Measurements from ENCODE around the gene C3orf18.

The C3orf18 gene

GRCh38 chr3:50557106-50557505 is 10.4 kb downstream of the C3orf18 start:
- Mint-ChIP-seq H3K36me3 (ENCODE audit: low read depth) (peaks cover 3% of the 10 kb centered on the region), H3K4me1 (ENCODE audit: low read depth) (peaks cover 9% of the 10 kb centered on the region), H3K27ac (no peak overlapping the region), H3K27me3 (ENCODE audit: low read depth) (no peaks in the 10 kb centered on the region), H3K9me3 (no peaks in the 10 kb centered on the region), H3K4me3 (no peak overlapping the region)

- Mint-ChIP-seq H3K27ac (no peak overlapping the region), H3K9me3 (no peaks in the 10 kb centered on the region), H3K27me3 (ENCODE audit: low read depth) (no peaks in the 10 kb centered on the region), H3K4me3 (no peak overlapping the region), H3K4me1 (ENCODE audit: low read depth) (peaks cover 9% of the 10 kb centered on the region), H3K36me3 (ENCODE audit: low read depth) (peaks cover 3% of the 10 kb centered on the region)
Observed at GRCh38 chr3:50554553-50554952, 13.0 kb downstream of the C3orf18 start.

- Mint-ChIP-seq H3K9me3 (no peaks in the 10 kb centered on the region), H3K36me3 (ENCODE audit: low read depth) (no peaks in the 10 kb centered on the region), H3K4me3 (no peak overlapping the region), H3K4me1 (ENCODE audit: low read depth) (peaks cover 9% of the 10 kb centered on the region), H3K27me3 (ENCODE audit: low read depth) (no peaks in the 10 kb centered on the region), H3K27ac (no peak overlapping the region)
Observed at GRCh38 chr3:50552598-50552997, 14.9 kb downstream of the C3orf18 start.

DNA sequence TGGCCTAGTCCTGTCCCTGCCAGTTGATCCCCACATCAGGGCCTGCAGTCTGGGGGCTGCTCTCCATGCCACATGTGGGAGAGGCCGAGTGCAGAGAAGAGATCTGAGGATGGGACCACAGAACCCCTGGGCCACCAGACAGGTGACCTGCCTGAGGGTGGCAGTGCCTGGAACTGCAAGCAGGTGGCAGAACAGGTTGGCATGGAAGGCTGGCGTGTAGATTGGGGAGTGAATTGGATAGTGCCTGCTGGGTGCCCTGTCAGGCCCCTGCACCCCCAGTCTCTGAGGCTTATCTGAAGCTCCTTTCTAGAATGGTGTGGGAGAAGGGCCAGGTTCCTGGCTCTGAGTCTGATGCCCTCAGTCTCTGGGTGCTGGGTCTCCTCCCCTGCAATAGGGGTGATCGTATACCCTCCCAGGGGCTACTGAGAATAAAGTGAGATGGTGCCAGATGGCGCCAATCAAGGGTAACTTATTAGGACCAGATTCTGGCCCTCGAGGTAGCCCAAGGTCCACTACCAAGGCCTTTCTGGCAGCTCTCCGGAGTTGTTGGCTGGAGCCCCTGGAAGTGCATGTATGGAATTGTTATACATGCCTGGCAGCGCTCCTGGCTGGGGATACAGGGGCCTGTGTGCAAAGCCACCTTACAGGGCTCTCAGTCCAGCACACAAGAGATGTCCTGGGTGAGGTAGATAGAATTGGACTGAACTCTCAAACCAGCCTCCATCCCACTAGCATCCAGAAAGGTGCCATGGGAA is 15.7 kb downstream of the C3orf18 start:
- Mint-ChIP-seq H3K4me1 (ENCODE audit: low read depth) (peaks cover 9% of the 10 kb centered on the region), H3K36me3 (ENCODE audit: low read depth) (no peaks in the 10 kb centered on the region), H3K27me3 (ENCODE audit: low read depth) (no peaks in the 10 kb centered on the region), H3K4me3 (no peak overlapping the region), H3K9me3 (no peaks in the 10 kb centered on the region), H3K27ac (no peak overlapping the region)

DNA sequence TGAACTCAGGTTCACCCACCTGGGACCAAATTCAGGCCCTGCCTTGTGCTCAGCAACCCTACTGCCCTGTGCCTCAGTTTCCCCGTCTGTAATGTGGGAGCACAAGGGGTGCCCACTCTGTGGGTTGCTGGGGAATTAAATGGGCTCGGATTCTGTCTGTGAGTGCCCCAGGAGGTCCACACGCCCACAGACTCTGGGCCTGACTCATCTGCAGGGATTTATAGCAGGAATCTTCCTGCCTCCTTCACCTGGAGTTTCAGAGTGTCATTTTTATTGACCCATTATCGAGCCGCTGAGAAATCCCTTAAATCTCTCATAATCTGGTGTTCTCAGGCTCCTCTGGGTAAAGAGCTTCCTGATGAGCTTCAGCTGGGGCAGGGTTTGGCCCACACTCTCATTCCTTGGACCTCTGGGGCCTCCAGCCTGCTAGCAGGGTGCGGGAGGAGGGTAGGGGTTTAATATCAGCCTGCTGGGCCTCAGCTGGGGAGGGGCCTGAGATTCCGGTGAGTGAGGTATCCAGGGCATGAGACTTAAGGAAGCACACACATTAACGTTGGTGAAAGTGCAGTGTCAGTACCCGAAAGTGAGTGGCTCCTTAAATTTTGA is 16.4 kb downstream of the C3orf18 start:
- Mint-ChIP-seq H3K27me3 (ENCODE audit: low read depth) (no peaks in the 10 kb centered on the region), H3K36me3 (ENCODE audit: low read depth) (no peaks in the 10 kb centered on the region), H3K9me3 (no peaks in the 10 kb centered on the region), H3K27ac (no peak overlapping the region), H3K4me1 (ENCODE audit: low read depth) (peaks cover 9% of the 10 kb centered on the region), H3K4me3 (no peak overlapping the region)

- no peak overlapping the region for H3K27ac Mint-ChIP-seq
- H3K4me3 Mint-ChIP-seq: no peak overlapping the region
- H3K27me3 Mint-ChIP-seq (ENCODE audit: low read depth): peaks cover under 1% of the 10 kb centered on the region
- H3K9me3 Mint-ChIP-seq: no peaks in the 10 kb centered on the region
- no peaks in the 10 kb centered on the region for H3K36me3 Mint-ChIP-seq (ENCODE audit: low read depth)
- H3K4me1 Mint-ChIP-seq (ENCODE audit: low read depth): peaks cover 9% of the 10 kb centered on the region
Observed at GRCh38 chr3:50550079-50550736, 17.3 kb downstream of the C3orf18 start.

DNA sequence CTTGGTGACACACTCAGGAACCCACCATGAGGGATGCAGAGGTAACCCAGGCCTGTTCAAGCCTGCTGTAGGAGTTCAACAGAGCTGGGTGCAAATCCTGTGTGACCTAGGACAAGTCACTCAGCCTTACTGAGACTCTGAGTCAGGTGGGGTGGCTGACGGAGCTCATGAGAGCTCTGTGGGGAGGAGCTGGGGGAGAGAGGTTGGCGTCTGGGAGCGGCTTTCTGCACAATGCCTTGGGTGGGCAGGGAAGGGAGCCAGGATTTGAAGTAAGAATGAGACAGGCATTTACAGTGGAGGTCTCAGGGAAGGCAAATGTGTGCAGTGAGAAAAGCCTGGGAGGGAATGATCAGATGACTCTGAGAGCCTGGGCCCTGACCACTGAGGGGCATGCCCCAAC is 18.3 kb downstream of the C3orf18 start:
- Mint-ChIP-seq H3K27me3 (ENCODE audit: low read depth) (peaks cover 7% of the 10 kb centered on the region), H3K27ac (no peak overlapping the region), H3K36me3 (ENCODE audit: low read depth) (no peaks in the 10 kb centered on the region), H3K9me3 (no peaks in the 10 kb centered on the region), H3K4me3 (no peak overlapping the region), H3K4me1 (ENCODE audit: low read depth) (peaks cover 2% of the 10 kb centered on the region)

DNA sequence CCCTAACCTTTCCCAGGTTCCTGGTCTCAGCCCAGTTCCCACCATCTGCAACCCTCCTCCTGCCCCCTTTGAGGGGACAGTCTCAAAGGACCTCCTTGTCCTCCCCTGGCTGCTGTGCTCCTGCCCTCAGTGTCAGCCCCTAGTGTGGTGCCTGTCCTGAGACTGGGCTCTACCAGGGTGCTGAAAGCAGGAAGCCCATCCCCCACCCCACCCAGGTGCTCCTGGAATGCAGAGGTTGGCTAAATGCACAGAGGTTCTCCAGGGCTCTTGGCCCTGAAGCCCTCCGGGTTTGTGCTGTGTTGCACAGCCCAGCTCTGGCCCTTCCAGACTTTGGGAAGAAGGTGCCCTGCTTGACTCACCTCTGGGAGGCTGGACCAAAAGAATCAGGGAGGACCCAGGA is 21.8 kb downstream of the C3orf18 start:
- no peaks in the 10 kb centered on the region for H3K36me3 Mint-ChIP-seq (ENCODE audit: low read depth)
- H3K4me1 Mint-ChIP-seq (ENCODE audit: low read depth): peaks cover 2% of the 10 kb centered on the region
- H3K4me3 Mint-ChIP-seq: no peak overlapping the region
- no peak overlapping the region for H3K27ac Mint-ChIP-seq
- H3K9me3 Mint-ChIP-seq: no peaks in the 10 kb centered on the region
- peaks cover 14% of the 10 kb centered on the region for H3K27me3 Mint-ChIP-seq (ENCODE audit: low read depth)

DNA sequence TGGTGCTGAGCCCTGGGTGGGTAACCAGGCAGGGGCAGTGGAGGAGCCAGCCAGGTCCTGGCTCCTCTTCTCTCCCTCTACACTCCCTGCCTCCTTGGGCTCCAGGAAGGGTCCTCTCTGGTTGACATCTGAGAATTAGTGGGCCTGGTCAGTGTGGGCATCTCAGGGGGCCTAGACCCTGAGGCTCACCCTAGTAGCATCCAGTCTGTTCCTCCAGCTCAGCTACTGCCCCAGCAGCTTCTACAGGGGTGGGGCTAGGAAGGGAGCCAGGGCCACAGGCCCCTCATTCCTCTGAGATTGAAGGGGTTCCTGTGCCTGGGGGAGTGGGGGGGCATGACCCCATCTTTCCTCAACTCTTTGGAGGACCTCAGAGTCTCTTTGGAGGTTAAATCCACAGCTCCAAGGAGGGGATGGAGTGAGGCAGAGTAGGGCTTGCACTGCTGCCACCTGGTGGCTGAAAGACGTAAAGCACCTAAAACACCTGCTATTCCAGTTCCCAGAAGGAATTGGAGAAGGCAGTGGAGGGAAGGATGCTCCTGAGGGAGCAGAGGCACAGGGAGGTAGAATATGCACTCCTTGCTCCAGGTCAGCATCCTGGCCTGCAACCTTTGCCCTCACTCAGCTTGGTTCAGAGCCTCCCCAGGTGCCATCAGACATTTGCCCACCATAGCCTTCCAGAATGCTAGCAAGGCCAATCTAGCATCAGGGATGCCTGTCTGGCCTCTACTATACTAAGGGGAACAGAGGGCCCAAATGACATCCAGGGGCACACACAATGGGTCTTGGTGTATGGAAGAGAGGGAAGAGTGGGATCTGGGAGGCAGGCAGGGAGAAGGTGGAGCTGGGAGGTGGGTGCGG is 25.1 kb downstream of the C3orf18 start:
- no peak overlapping the region for H3K27ac Mint-ChIP-seq

DNA sequence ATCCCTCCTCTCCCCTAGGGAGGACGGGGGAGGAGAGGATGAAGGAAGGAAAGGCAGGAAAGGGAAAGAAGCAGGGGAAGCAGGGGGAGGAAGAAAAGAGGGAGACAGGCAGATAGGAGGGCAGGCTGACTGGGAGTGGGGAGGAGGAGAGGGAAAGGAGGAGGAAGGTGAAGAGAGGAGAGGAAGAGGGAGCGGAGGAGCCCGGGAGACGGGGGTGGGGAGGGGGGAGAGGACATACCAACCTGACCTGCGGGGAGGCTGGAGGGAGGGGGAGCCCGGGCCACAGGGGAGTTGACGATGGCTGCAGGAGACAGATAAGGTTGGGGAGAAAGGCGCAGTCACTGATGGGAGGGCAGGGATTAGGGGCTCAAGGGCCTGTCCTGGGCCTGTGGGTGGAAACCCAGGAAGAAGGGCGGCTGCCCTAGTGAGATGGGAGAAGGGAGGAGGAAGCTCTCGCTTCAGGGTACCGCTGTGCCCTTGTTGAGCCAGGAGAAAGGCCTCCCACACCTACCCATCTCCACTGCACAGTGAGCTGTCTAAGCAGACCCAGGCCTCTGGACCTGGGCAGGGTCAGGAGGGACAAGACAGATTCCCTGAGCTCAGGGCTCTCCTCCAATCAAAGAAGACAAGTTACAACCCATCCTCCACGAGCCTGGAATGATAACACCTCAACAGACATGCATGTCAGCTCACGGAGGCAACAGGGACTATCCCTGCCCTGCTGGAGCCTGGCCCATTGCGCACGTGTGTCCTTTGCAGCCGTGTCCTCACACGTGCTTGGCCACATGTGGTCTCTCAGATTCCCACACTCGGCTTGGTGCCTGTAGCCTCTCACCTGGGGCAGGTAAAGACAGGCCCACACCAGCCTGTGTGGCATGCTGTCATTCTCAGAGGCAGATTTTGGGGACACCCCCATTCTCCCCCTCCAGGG is 27.9 kb downstream of the C3orf18 start:
- H3K4me1 Mint-ChIP-seq (ENCODE audit: low read depth): peaks cover 2% of the 10 kb centered on the region
- no peaks in the 10 kb centered on the region for H3K36me3 Mint-ChIP-seq (ENCODE audit: low read depth)
- H3K9me3 Mint-ChIP-seq: no peaks in the 10 kb centered on the region
- H3K27me3 Mint-ChIP-seq (ENCODE audit: low read depth): peaks cover 29% of the 10 kb centered on the region
- H3K4me3 Mint-ChIP-seq: no peak overlapping the region
- no peak overlapping the region for H3K27ac Mint-ChIP-seq

More for the DNA sequence above, 25.1 kb downstream of the C3orf18 start:
- Mint-ChIP-seq H3K9me3 (no peaks in the 10 kb centered on the region), H3K36me3 (ENCODE audit: low read depth) (no peaks in the 10 kb centered on the region), H3K4me3 (no peak overlapping the region), H3K4me1 (ENCODE audit: low read depth) (peaks cover 2% of the 10 kb centered on the region), H3K27me3 (ENCODE audit: low read depth) (peaks cover 27% of the 10 kb centered on the region)

GRCh38 chr3:50537421-50538129 is 30.0 kb downstream of the C3orf18 start:
- Mint-ChIP-seq H3K27ac (no peak overlapping the region), H3K27me3 (ENCODE audit: low read depth) (peaks cover 42% of the 10 kb centered on the region), H3K36me3 (ENCODE audit: low read depth) (no peaks in the 10 kb centered on the region)

DNA sequence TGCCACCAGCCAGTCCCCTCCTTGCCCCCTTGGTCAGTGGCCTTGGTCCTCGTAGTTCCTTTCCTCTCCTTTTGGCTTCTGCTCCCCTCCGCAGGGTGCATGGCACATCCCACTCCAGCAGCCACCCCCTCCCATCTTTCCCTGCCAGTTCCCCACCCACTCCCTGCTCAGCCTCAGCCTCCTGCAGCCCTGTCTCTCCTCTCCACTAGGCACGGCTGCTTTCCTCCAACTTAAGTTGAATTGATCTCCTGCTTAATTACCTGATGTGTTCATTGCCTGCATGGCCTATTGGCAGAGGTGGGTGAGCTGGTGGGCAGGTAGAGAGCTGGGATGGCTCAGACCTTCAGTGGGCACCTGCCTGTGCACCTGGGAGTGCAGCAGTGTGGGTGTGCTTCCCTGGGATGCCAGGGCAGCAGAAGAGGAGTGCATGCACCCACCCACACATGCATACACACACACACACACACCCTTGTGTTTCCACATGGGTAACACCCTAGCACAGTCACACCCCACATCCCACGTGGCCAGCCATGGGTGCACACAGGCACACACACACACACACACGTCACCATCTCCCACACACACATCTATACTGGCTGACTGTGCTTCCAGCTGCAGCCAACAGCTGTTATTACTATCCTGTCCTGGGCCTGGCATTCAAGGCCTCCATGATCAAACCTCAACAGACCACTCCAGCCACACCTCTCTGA is 30.9 kb downstream of the C3orf18 start:
- H3K4me1 Mint-ChIP-seq (ENCODE audit: low read depth): peaks cover under 1% of the 10 kb centered on the region
- no peaks in the 10 kb centered on the region for H3K9me3 Mint-ChIP-seq
- H3K27me3 Mint-ChIP-seq (ENCODE audit: low read depth): peaks cover 49% of the 10 kb centered on the region
- H3K27ac Mint-ChIP-seq: no peak overlapping the region
- H3K4me3 Mint-ChIP-seq: no peak overlapping the region
- H3K36me3 Mint-ChIP-seq (ENCODE audit: low read depth): no peaks in the 10 kb centered on the region

More at GRCh38 chr3:50537421-50538129, 30.0 kb downstream of the C3orf18 start:
- no peak overlapping the region for H3K4me3 Mint-ChIP-seq
- H3K9me3 Mint-ChIP-seq: no peaks in the 10 kb centered on the region
- peaks cover 2% of the 10 kb centered on the region for H3K4me1 Mint-ChIP-seq (ENCODE audit: low read depth)

Measured in T-helper 1 cell treated with Interleukin-12 subunit alpha and Interleukin-12 subunit beta and Interleukin-4 antibody, amounts not matched to agents 30 μg/mL and 1 μg/mL, for 36 hours (primary cell).